GF-D8 (cell line): Measurements from ENCODE around the gene SLC25A36.

Experiments used
- DNase-seq: peaks from one replicate; lab custom pipeline; 2025; lab: John Stamatoyannopoulos, UW

SLC25A36 gene, protein sequence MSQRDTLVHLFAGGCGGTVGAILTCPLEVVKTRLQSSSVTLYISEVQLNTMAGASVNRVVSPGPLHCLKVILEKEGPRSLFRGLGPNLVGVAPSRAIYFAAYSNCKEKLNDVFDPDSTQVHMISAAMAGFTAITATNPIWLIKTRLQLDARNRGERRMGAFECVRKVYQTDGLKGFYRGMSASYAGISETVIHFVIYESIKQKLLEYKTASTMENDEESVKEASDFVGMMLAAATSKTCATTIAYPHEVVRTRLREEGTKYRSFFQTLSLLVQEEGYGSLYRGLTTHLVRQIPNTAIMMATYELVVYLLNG

GRCh38 chr3:140941434-140942220 lies at the start of gene SLC25A36:
TSS of gene SLC25A36 (plus strand) at chr3:140941836. CDS start at chr3:140942055, 219 bp downstream.
- peak; percentile 93 for DNase-seq

- DNase-seq = no peak
These were observed 44.6 kb upstream of the SLC25A36 start for GRCh38 chr3:140896997-140897396.

GRCh38 chr3:140898340-140899180 lies 43.1 kb upstream of the SLC25A36 start:
- DNase-seq = peak; percentile 29

DNA sequence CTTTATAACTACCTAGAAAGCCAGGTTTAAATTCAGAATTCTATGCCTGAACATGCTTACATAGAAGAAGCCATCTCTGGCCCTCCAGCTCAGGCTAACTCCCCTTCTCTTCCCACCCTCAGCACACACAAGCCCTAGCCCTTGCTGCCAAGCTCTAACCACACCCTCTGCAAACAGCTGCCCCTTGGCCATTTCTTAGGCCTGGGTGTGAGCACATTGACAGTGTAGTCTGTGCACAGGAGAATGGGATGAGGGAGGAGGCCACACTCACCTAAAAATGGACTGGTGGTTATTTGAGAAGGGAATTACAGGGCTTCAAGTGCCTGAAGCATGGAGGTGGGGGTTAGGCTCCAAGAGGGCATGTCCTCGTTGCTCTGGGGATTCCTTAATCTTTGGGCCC lies 42.3 kb upstream of the SLC25A36 start:
- DNase-seq = no peak

DNA sequence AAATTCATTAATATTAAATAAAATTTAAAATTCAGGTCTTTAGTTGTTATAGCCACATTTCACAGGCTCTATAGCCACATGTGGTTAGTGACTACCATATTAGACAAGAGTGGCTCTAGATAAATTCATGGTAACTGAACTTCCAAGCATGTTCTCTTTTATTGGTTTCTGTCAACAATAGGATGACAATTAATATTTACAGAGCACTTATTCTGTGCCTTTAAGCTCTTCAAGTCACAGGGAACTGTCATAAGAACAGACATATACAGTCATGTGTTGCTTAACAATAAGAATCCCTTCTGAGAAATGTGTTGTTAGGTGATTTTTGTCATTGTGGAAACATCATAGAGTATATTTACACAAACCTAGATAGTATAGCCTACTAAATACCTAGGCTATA lies 38.8 kb upstream of the SLC25A36 start:
- no peak for DNase-seq

DNA sequence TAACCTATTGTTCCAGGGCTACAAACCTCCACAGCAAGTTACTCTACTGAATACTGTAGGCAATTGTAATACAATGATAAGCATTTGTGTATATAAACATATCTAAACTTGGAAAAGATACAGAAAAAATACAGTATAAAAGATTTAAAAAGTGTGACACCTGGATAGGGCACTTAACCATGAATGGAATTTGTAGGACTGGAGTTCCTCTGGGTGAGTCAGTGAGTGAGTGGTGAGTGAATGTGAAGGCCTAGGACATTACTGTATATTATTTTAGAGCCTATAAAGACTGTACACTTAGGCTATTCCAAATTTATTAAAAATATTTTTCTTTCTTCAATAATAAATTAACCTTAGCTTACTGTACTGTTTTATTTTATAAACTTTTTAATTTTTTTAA lies 38.4 kb upstream of the SLC25A36 start:
- no peak for DNase-seq

- no peak for DNase-seq
These were observed 37.1 kb upstream of the SLC25A36 start for GRCh38 chr3:140904521-140904920.

DNA sequence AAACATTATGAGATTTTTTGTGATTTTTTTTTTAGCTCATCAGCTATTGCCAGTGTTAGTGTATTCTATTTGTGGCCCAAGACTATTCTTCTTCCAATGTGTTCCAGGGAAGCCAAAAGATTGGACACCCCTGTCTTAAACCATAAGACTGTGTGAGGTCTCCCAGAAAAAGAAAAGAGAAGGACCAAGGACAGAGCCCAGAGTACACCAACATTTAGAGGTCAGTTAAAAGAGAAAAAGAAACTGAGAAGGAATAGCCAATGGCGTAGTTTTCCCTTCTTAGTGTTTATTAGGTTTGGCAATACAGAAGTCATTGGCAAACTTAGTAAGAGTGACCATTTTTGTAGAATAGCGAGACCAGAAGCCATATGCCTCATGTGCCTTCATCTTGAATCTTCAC lies 36.1 kb upstream of the SLC25A36 start:
- no peak for DNase-seq

DNA sequence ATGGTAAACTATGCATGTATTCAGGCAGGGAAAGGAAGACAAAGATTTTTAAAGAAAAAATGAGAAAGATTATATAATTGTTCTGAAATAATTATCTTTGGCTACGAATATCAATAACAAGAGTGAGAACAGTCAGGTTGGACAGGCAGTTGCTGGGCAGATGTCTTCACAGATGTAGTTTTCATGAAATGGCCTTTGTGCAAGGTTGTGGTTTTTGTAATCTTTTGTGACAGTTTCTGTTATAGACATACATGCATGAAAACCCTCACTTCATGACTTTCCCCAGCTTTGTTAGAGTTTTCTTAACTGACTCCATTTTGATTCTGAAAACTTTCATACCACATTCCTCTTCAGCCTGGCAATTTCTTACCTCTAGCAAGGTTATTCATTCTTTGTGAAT lies 34.9 kb upstream of the SLC25A36 start:
- no peak for DNase-seq

- DNase-seq = no peak
These were observed 30.8 kb upstream of the SLC25A36 start for GRCh38 chr3:140910860-140911259.

DNA sequence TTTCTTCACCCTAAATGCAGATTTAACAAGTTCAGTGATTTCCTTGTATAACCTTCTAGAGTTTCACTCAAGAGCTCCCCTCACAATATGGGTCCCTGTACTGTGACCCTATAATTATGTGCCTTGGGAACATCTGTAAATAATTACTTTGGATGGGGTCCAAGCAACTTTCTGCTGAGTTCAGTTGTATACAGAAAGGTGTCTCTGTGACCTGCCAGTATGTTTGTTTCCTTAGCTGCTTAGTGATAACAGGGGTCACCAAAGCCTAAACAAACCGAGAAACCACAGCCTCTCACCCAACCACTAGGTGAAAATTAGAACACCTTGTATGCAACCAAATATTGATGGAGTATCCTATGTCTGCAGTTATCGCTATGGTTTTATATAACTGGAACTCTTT lies 29.8 kb upstream of the SLC25A36 start:
- DNase-seq = no peak

DNA sequence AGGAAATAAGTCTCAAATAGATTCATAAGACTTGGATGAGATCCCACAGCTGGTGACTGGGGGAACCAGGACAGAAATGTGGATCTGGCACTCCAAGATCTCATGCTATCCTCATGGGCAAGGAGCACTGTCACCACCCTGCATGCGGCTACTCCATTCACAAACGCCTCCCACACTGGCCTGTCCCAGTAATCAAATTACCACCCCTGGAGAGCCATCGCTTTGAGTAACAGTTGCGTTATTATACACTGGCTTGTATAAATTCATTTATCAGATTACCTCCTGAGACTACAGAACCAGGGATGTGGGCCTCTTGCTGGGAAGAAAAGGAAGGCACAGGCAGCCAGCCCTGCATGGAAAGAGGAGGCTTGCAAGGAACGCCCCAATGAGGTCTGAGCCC lies 27.9 kb upstream of the SLC25A36 start:
- no peak for DNase-seq

DNA sequence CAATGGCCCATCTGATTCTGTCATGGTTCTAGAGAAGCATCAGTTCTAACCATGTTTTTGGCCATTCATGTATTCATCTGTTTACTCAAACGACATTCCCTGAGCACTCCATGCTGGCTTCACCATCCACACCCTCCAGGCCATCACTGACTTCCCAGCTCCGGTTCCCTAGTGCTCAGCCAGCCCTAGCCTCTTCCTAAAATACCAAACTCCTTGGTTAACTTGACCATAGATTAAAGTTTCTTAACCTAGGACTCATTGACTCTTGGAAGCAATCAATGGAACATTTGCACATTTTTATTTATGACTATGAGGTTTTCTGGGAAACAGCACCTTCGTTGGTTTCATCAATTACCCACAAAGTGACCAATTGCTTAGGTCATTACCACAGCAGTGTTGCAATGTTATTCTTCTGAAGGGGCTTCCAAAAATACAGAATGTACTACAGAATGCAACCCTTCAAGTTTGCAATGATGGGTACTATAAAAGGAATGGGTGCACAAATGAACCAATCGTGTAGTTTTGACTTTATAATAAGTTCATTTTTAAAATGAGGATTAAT lies 27.2 kb upstream of the SLC25A36 start:
- no peak for DNase-seq

DNA sequence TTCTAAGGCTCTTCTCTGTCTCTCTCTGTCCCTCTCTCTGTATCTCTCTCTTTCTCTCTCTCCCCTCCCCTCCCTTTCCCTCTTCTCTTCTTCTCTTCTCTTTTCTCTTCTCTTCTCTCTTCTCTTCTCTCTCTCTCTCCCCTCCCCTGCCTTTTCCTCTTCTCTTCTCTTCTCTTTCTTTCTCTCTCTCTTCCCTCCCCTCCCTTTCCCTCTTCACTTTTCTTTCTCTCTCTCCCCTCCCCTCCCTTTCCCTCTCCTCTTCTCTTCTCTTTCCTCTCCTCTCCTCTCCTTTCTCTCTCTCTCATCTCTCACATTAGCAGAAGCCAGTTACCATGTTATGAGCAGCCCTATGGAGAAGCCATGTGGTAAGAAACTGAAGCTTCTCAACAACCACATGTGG lies 25.0 kb upstream of the SLC25A36 start:
- DNase-seq = no peak

DNA sequence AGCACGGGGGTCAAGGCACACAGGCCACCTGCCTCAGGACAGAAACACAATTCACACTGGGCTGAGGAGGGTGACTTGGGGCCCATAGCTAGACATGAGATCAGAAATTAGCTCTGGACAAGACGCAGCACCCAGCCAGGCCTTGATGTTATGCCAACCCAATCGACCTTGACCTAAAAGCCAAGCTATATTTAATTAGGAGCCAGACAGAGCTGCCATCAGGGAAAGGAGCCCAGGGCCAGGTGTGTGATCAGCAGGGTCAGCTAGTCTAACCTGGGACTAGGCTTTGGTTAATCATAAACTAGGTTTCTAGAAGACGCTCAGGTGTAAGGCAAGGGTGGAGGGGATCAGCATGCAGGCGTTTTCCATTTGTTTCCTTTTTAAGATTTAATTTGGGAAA lies 23.9 kb upstream of the SLC25A36 start:
- no peak for DNase-seq

DNA sequence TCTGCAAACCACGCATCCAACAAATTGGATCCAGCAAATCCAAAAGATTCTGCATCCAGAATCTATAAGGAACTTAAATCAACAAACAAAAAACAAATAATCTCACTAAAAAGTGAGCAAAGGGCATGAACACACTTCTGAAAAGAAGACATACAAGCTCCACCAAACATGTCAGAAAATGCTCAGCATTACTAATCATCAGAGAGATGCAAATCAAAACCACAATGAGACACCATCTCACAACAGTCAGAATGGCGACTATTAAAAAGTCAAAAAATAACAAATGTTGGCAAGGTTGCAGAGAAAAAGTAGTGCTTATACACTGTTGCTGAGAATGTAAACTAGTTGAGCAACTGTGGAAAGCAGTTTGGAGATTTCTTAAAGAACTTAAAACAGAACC lies 21.6 kb upstream of the SLC25A36 start:
- no peak for DNase-seq

DNA sequence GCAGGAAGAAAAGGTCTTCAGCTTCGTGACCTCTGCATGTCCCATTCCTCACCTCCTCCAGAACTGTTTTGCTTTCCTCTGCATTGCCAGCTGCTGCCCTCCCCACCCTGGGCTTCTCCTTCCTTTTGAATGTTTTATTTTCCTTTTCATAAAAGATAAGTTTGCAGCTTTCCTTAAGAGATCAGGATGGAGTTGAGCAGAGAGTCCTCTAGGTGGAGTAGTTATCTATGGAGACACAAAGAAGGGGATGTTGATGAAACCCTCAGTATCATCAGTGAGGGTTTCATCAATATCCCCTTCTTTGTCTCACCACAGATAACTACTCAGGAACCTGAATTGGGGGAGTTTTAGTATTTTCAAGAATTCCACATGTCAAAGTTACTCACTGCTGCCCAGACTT lies 19.0 kb upstream of the SLC25A36 start:
- DNase-seq = no peak

DNA sequence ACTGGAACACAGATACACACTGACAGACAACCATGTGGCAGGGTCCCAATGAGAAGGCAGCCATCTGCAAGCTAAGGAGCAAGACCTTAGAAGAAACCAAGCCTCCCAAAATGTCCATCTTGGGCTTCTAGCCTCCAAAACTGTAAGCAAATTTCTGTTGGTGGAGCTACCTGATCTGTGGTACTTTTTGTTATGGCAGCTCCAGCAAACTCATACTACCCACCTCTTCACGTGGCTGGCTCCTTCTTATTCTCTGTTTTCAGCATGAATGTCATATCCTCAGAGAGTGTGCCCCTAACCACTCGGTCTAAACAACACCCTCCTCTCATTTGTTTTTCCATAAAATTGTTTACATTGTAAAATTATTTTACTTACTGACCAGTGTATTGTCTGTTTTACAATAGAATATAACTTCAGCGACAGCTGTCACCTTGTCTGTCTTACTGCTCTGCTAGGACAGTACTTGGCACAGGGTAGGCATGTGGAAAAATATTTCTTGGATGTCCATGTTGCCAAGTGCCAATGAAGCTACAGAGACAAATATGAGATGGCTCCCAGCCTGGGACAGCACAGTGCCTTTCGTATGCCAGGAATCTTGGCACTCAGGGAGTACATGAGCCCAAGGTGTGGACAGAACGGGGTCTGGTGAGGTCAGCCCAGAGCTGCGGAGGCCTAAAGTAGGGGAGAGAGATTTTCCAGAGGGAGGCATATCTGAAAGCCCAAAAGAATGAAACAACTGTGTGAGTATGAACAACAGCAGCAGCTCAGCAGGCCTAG lies 17.4 kb upstream of the SLC25A36 start:
- no peak for DNase-seq

- no peak for DNase-seq
These were observed 14.2 kb upstream of the SLC25A36 start for GRCh38 chr3:140927279-140928069.

DNA sequence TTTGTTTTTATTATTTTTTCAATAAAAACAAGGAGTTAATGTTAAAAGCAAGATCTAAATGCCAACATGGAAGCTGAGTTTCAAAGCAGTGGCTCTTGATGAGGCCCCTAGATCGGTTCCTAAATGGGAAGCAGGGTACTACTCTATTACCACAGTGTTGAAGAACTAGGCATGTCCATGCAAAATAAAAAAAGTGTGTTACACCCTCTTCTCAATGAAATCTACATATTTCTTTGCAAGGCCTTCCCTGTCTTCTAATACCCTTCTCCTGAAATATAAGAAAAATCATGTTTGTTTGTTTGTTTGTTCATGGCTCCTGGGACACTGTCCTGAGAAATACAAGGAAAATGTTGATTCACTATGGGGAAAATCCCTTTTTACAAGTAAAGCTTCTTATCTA lies 12.2 kb upstream of the SLC25A36 start:
- no peak for DNase-seq

- no peak for DNase-seq
These were observed 10.6 kb upstream of the SLC25A36 start for GRCh38 chr3:140931016-140931454.
